Astrocyte (in vitro differentiated cells and primary cell): ENCODE data around the gene DIP2C.
"Not testable (repeated sequence)": the region's sequence is repeated elsewhere in the genome, so short reads cannot be mapped to it uniquely, and the experiment has no call there.

ENCODE experiments used
- CTCF ChIP-seq: IDR thresholded peaks from 2 replicates; pipeline ENCODE4 v1.5.1; 2011; ENCODE audit warnings: low read depth, mild to moderate bottlenecking, inconsistent platforms, low read length, moderate library complexity; ENCODE audit not compliant: insufficient read depth
- EZH2 ChIP-seq: IDR thresholded peaks from 2 replicates; pipeline ENCODE4 v1.6.1; 2012; ENCODE audit warnings: mild to moderate bottlenecking, low read length, inconsistent platforms; ENCODE audit not compliant: insufficient read depth

- TF ChIP-seq CTCF, EZH2: not testable (repeated sequence)
These were observed 157.1 kb downstream of the DIP2C start for GRCh38 chr10:532331-532730.
